WTC11 (cell line): ENCODE measurements around the gene ZMIZ1. TPM values are rescaled to one million over a fixed set of nuclear protein-coding genes. Genes with fewer than 3 reads are reported as not detected.

ENCODE experiments used
- ATAC-seq: fragments of 200-7000 bp; cut with Tn5 transposase; 2 replicates; pipeline ENCODE4 v1.10.0; 2021; ENCODE audit warnings: mild to moderate bottlenecking, moderate library complexity
- CTCF ChIA-PET: fragments of 300-600 bp; sonication (Branson Sonifier 250); formaldehyde crosslinking; loops from one replicate; lab custom pipeline; 2021; ENCODE audit warnings: antibody characterized with exemption; lab: Charles Lee
- POLR2A ChIA-PET: fragments of 350-600 bp; sonication (Branson Sonifier 250); formaldehyde crosslinking; loops from one replicate; lab custom pipeline; 2021; ENCODE audit warnings: antibody characterized with exemption; lab: Charles Lee
- DNase-seq: peaks from one replicate; pipeline ENCODE4 v3.0.0; 2021; ENCODE audit warnings: low spot score
- H3K27ac Mint-ChIP-seq: 2 replicates; pipeline ENCODE4 v1.8.0; 2021; ENCODE audit warnings: mixed read lengths
- H3K27me3 Mint-ChIP-seq: 2 replicates; pipeline ENCODE4 v1.8.0; 2021; ENCODE audit warnings: low read depth, mild to moderate bottlenecking, moderate library complexity, mixed read lengths
- H3K36me3 Mint-ChIP-seq: 2 replicates; pipeline ENCODE4 v1.8.0; 2021; ENCODE audit warnings: mixed read lengths
- H3K4me1 Mint-ChIP-seq: 2 replicates; pipeline ENCODE4 v1.8.0; 2022; ENCODE audit warnings: mixed read lengths
- H3K4me3 Mint-ChIP-seq: 2 replicates; pipeline ENCODE4 v1.8.0; 2021; ENCODE audit warnings: mild to moderate bottlenecking, moderate library complexity, mixed read lengths
- H3K9me3 Mint-ChIP-seq: 2 replicates; pipeline ENCODE4 v1.8.0; 2021; ENCODE audit warnings: mixed read lengths
- ATF6 ChIP-seq: sonication (generic); formaldehyde crosslinking; IDR thresholded peaks from 2 replicates; pipeline ENCODE4 v1.8.1; 2023; ENCODE audit warnings: mild to moderate bottlenecking, missing genetic modification reagents
- FOXK1 ChIP-seq: sonication (generic); formaldehyde crosslinking; IDR thresholded peaks from 2 replicates; pipeline ENCODE4 v1.8.0; 2022; ENCODE audit warnings: mild to moderate bottlenecking, moderate library complexity, missing genetic modification reagents
- FOXP1 ChIP-seq: sonication (generic); formaldehyde crosslinking; IDR thresholded peaks from 2 replicates; pipeline ENCODE4 v1.8.0; 2022; ENCODE audit warnings: missing genetic modification reagents, mild to moderate bottlenecking, moderate library complexity, borderline replicate concordance
- GTF2I ChIP-seq: fragments of 250-450 bp; sonication (Bioruptor Pico); conservative IDR thresholded peaks from 2 replicates; pipeline ENCODE4 v1.4.0; 2021; ENCODE audit warnings: mild to moderate bottlenecking
- HMGA2 ChIP-seq: fragments of 250-450 bp; sonication (Bioruptor Pico); IDR thresholded peaks from 2 replicates; pipeline ENCODE4 v1.4.0; 2021; ENCODE audit warnings: mild to moderate bottlenecking, moderate library complexity
- HMGXB4 ChIP-seq: sonication (generic); formaldehyde crosslinking; IDR thresholded peaks from 2 replicates; pipeline ENCODE4 v1.8.1; 2023; ENCODE audit warnings: mild to moderate bottlenecking, moderate library complexity, missing genetic modification reagents
- IRF1 ChIP-seq: sonication (generic); formaldehyde crosslinking; IDR thresholded peaks from 2 replicates; pipeline ENCODE4 v1.8.0; 2023; ENCODE audit warnings: missing genetic modification reagents
- JAZF1 ChIP-seq: fragments of 250-450 bp; sonication (Bioruptor Pico); IDR thresholded peaks from 2 replicates; pipeline ENCODE4 v1.9.0; 2021; ENCODE audit warnings: moderate library complexity, mild to moderate bottlenecking, inconsistent platforms
- MXD4 ChIP-seq: fragments of 250-450 bp; sonication (Bioruptor Pico); IDR thresholded peaks from 2 replicates; pipeline ENCODE4 v1.8.0; 2021; ENCODE audit warnings: mild to moderate bottlenecking, moderate library complexity, borderline replicate concordance
- MYBL2 ChIP-seq: sonication (generic); formaldehyde crosslinking; IDR thresholded peaks from 2 replicates; pipeline ENCODE4 v1.8.1; 2023; ENCODE audit warnings: mild to moderate bottlenecking, moderate library complexity, missing genetic modification reagents
- NFE2L1 ChIP-seq: sonication (generic); formaldehyde crosslinking; IDR thresholded peaks from 2 replicates; pipeline ENCODE4 v1.8.1; 2023; ENCODE audit warnings: missing genetic modification reagents
- NR3C1 ChIP-seq: sonication (generic); formaldehyde crosslinking; conservative IDR thresholded peaks from 2 replicates; pipeline ENCODE4 v1.8.1; 2023; ENCODE audit warnings: low read depth, mild to moderate bottlenecking, missing genetic modification reagents
- OVOL2 ChIP-seq: fragments of 250-450 bp; sonication (Bioruptor Pico); IDR thresholded peaks from 2 replicates; pipeline ENCODE4 v1.9.0; 2021; ENCODE audit warnings: mild to moderate bottlenecking, borderline replicate concordance
- PRDM15 ChIP-seq: sonication (generic); formaldehyde crosslinking; IDR thresholded peaks from 2 replicates; pipeline ENCODE4 v1.8.0; 2022; ENCODE audit warnings: missing genetic modification reagents
- SMAD3 ChIP-seq: sonication (generic); formaldehyde crosslinking; IDR thresholded peaks from 2 replicates; pipeline ENCODE4 v1.8.0; 2022; ENCODE audit warnings: missing genetic modification reagents, mild to moderate bottlenecking, borderline replicate concordance
- SOX15 ChIP-seq: fragments of 250-450 bp; sonication (Bioruptor Pico); IDR thresholded peaks from 2 replicates; pipeline ENCODE4 v1.9.0; 2021; ENCODE audit warnings: mild to moderate bottlenecking
- TEAD4 ChIP-seq: sonication (generic); formaldehyde crosslinking; IDR thresholded peaks from 2 replicates; pipeline ENCODE4 v1.8.0; 2022; ENCODE audit warnings: mild to moderate bottlenecking, missing genetic modification reagents
- ZNF416 ChIP-seq: fragments of 250-450 bp; sonication (Bioruptor Pico); IDR thresholded peaks from 2 replicates; pipeline ENCODE4 v1.9.0; 2021; ENCODE audit warnings: mild to moderate bottlenecking, inconsistent platforms
- ZNF423 ChIP-seq: fragments of 250-450 bp; sonication (Bioruptor Pico); IDR thresholded peaks from 2 replicates; pipeline ENCODE4 v2.1.2; 2022; ENCODE audit warnings: mild to moderate bottlenecking, moderate library complexity
- ZNF671 ChIP-seq: fragments of 250-450 bp; sonication (Bioruptor Pico); IDR thresholded peaks from 2 replicates; pipeline ENCODE4 v1.8.0; 2021; ENCODE audit warnings: mild to moderate bottlenecking
- total RNA-seq: library from RNA; stranded (reverse); gene quantifications from 3 replicates; pipeline ENCODE4 v1.2.3, GENCODE V29; 2021

ZMIZ1 gene
- total RNA-seq, 1 experiment from 2014 or later: 44.4 TPM

- Mint-ChIP-seq H3K36me3 (no peaks in the 10 kb centered on the region), H3K27ac (no peak overlapping the region), H3K4me1 (peaks cover 40% of the 10 kb centered on the region), H3K4me3 (no peak overlapping the region), H3K9me3 (no peaks in the 10 kb centered on the region), H3K27me3 (no peaks in the 10 kb centered on the region)
- DNase-seq (no peak), ATAC-seq (no peak)
- TF ChIP-seq JAZF1 (CRISPR knock-in tag): no peak
- TF ChIP-seq TEAD4 (CRISPR knock-in tag): no peak
- no peak for TF ChIP-seq OVOL2 (CRISPR knock-in tag)
- TF ChIP-seq HMGA2 (CRISPR knock-in tag): no peak
- TF ChIP-seq ZNF423 (CRISPR knock-in tag): no peak
- no peak for TF ChIP-seq HMGXB4 (CRISPR knock-in tag)
- TF ChIP-seq FOXP1 (CRISPR knock-in tag): no peak
- TF ChIP-seq PRDM15 (CRISPR knock-in tag): no peak
- no peak for TF ChIP-seq ZNF416 (CRISPR knock-in tag)
- no peak for TF ChIP-seq SOX15 (CRISPR knock-in tag)
- no peak for TF ChIP-seq SMAD3 (CRISPR knock-in tag)
- TF ChIP-seq MYBL2 (CRISPR knock-in tag): no peak
- TF ChIP-seq ATF6: no peak
- TF ChIP-seq GTF2I (CRISPR knock-in tag): no peak
- no peak for TF ChIP-seq NFE2L1 (CRISPR knock-in tag)
- TF ChIP-seq FOXK1: no peak
- no peak for TF ChIP-seq MXD4
- TF ChIP-seq ZNF671 (CRISPR knock-in tag): no peak
- no peak for TF ChIP-seq IRF1
- TF ChIP-seq NR3C1: no peak
- ChIA-PET POLR2A (no interaction called here), CTCF (no interaction called here)
Observed at GRCh38 chr10:79222186-79222585, 153.4 kb downstream of the ZMIZ1 start.
